GM21737 (cell line): ENCODE results near the gene SLC9A9.

Experiments
- ATAC-seq: cut with Tn5 transposase; IDR thresholded peaks from one replicate; pipeline ENCODE4 v1.9.1; 2021; ENCODE audit warnings: mild to moderate bottlenecking, moderate library complexity; ENCODE audit not compliant: unreplicated experiment

The SLC9A9 gene

DNA sequence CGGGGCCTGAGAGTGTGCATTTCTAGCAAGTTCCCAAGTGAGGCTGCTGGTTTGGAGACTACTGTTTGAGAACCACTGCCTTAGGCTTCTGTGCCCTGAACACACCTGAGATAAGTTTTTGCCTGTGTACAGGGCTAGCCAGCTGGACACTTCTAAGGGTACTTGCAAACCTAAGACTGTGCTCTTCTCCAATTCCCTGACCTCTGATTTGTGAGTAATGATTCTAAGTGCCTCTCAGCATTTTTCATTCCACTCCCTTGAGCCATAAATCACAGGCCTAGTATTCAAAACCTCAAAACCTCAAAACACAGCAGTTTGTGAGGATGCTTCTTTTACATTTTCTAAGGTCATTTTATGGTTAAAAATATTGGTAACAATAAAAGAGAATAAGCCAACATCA lies 580.3 kb downstream of the SLC9A9 start:
- no peak for ATAC-seq

DNA sequence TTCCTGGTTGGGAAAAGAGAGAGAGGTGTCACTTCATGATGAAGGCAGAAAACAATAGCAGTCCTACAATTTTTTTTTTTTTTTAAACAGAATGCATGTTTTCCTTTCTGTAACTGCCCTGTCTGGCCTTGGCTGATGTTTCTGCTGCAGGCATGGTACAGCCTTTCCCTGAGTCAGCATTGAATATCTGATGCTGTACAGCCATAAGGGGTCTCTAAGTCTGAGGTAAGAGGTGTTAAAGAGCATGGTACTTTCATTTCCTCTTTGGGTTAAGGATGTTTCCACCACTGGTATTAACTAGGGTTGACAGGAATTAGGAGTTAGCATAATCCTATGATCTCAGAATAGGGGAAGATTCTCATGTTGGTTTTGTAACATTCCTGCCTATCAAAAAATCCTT lies 581.3 kb downstream of the SLC9A9 start:
- ATAC-seq: no peak

DNA sequence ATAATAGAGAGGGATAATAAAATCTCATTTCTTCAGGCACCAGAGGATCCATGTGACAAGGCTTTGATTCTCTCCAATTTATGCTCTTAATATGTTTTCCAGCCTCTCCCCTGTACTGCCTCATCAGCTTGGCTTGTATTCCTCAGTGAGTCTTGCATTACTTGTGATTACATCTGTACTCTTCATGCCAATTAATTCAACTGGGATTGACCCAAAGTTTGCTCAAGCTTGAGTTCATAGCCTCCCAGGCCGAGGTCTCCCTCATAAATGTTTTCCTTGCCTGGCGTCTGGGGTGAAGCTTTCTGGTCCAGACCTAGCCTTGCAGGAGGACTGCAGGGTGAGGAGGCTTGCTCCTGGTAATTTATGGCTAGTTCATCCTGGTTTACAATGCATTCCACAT lies 581.8 kb downstream of the SLC9A9 start:
- ATAC-seq: no peak

- ATAC-seq: no peak
Observed at GRCh38 chr3:143265501-143266070, 582.7 kb downstream of the SLC9A9 start.

GRCh38 chr3:143263852-143264513 lies 584.3 kb downstream of the SLC9A9 start:
- ATAC-seq: no peak

DNA sequence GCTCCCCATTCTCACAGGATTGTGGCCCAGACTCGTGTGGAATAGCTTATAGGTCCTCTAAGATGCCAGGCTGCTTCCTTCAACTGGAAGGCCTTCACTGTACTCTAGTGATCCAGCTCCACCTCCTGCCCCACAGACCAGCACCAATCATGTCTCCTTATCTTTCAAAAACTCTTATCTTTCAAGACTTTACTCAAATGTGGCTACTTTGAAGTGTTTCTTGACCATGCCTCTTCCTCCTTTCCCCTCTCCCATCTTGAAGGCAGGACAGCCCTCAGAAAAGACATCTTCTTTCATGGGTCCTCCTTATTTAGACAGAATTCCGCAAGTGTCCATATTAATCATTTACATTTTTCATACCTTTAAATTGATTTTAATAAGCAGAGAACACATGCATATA lies 586.4 kb downstream of the SLC9A9 start:
- ATAC-seq: no peak

GRCh38 chr3:143258692-143259091 lies 589.6 kb downstream of the SLC9A9 start:
- ATAC-seq: no peak

- no peak for ATAC-seq
Observed at GRCh38 chr3:143256416-143256815, 591.9 kb downstream of the SLC9A9 start.

GRCh38 chr3:143255739-143256138 lies 592.5 kb downstream of the SLC9A9 start:
- ATAC-seq: no peak

GRCh38 chr3:143252931-143253330 lies 595.3 kb downstream of the SLC9A9 start:
- ATAC-seq: no peak

GRCh38 chr3:143249014-143249413 lies 599.3 kb downstream of the SLC9A9 start:
- ATAC-seq: no peak

DNA sequence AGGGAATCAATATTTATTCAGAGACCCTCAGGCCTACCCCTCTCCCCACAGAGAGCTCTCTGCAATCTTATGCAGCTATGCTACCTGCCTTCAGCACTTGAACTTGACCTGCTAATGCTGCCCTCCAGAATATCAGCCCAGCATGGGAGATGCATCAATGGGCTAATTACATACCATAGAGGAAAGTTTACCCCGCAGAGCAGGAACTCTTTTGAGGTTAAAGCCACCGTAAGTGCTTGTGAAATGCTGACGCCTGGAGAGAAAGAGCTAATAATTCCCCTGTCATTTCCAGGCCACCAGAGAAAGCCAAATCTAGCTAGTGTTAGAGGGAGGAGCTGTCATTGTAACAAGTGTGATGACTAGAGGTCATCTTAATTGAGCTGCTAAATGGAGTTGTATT lies 601.2 kb downstream of the SLC9A9 start:
- ATAC-seq: no peak

GRCh38 chr3:143245692-143246091 lies 602.6 kb downstream of the SLC9A9 start:
- no peak for ATAC-seq

DNA sequence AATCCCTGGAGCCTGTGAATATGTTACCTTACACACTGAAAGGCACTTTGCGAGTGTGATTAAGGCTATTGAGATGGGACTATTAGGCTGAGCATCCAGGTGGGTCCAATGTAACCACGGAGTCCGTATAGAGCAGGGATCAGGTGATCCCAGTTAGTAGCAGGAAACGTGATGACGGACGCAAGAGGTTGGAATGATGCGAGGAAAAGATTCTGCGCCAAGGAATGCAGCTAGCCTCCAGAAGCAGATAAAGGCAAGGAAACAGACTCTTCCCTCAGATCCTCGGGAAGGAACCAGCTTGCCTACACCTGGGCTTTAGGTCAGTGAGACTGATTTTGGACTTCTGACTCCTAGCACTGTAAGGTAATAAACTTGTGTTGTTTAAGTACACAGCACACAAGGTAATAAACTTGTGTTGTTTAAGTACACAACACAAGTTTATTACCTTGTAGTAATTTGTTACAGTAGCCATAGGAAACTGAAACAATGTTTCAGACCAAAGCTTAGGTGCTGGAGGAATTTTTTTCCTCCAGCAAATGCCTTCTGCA lies 603.7 kb downstream of the SLC9A9 start:
- no peak for ATAC-seq

DNA sequence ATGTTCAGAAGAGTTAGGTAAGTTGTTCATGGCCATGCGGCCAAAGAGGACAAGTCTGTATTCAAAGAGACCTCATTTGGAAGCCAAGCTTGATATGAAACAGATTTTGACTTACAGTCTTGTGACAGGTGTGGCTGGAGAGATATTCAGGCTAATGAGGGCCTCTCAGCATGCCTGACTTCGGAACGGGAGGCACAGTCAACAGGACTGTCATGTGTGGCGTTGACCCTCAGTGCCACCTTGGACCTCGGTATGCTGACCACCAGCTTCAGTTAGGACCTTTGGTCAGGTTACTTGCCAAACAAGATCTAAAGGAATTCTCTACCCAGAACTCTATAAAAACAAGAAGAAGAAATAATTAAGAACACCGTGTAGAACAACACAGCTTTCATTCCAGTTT lies 604.6 kb downstream of the SLC9A9 start:
- ATAC-seq: no peak

DNA sequence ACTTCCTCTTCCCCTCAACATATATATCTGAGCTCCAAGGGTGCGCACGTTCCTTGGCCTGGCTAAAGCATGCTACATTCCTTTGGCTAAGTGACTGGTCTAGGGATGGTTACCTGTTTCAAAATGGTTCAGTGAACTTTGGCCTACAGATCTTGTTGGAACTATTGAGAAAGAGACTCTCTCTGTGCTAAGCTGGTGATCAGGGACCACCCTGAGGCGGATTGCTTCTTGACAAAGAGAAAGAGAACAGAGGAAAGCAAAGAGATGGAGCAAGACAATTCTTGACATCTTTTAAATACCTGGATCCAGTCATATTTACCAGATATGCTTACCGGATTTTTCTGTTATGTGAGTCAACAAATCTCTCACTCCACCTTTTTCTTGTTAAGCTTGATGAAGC lies 605.6 kb downstream of the SLC9A9 start:
- no peak for ATAC-seq

GRCh38 chr3:143242101-143242500 lies 606.2 kb downstream of the SLC9A9 start:
- no peak for ATAC-seq

GRCh38 chr3:143241481-143241951 lies 606.8 kb downstream of the SLC9A9 start:
- ATAC-seq: no peak

DNA sequence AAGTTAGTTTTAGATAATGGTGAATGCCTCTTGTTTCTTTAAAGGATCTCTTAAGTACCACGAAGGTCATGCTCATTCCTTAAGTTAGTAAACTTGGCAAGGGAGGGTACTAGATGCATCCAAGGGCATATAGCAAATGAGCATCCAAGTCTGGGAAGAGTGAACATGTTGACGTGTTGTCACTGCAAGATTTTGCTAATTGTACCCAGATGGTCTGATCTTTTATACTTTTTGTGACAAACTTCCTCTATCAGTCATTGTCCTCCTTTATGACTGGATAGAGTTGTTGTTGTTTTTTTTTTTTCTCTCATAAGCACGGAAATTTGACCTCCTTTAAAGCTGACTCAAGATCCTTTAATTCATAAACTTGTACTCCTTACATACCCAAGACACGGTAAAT lies 607.4 kb downstream of the SLC9A9 start:
- ATAC-seq: no peak

DNA sequence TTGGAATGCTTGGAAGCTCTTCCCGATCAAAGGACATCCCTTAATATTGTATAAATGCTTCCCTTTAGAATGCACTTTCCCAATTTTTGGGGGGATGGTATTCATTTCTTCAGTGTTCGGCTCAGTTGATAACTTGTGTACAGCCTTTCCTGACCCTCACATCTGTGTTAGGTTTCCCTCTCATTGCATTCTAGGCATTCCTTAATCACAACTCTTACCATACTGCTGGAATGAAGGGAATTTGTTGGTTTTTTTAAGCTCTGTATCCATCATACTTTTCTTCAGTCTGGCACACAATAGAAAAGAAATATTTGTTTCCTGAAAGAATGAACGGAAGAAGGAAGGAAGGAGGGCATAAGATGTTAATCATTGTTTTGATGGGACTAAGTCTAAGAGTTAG lies 609.2 kb downstream of the SLC9A9 start:
- no peak for ATAC-seq

DNA sequence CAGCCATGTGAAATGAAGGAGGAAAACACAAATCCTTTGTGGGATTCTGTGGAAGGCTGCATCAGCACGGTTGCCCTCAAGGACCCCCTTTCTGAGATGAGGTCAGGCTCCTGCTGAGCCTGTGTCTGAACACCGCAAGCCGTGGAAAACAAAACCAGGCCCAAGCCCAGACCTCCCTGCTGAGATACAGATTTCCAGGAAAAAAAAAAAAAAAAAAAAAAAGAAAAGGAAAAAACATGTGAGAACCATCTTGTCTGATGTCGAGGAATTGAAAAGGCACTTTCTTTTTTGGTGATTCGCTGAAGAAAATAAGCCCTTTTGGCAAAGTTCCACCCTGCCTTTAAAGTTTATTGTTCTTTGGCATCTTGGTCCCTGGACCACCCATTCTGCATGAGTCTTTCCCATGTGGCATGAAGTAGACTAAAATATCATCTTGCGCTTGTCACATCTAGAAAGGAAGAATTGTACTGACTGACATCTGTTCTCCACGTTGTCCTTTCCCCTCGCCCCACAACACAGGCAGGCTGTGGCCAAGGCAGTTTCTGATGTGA lies 611.1 kb downstream of the SLC9A9 start:
- no peak for ATAC-seq

GRCh38 chr3:143236226-143236964 lies 611.9 kb downstream of the SLC9A9 start:
- ATAC-seq: no peak
